HEK293 (cell line): ENCODE results near the gene DOK6.

Experiments
- CTCF ChIA-PET: fragments of 350-600 bp; formaldehyde crosslinking; extraction: SDS; loops from one replicate; lab custom pipeline; 2021; ENCODE audit warnings: antibody characterized with exemption; lab: Yijun Ruan, JAX
- POLR2A ChIA-PET: fragments of 300-600 bp; formaldehyde crosslinking; extraction: SDS; loops from one replicate; lab custom pipeline; 2020; ENCODE audit warnings: antibody characterized with exemption, inconsistent platforms; lab: Yijun Ruan, JAX
- H3K27ac ChIP-seq: fragments of 200-500 bp; sonication (Bioruptor generic); 2 replicates; pipeline ENCODE4 v1.5.1; 2014; ENCODE audit warnings: low read depth, low read length, control low read depth, inconsistent platforms; ENCODE audit errors: extremely low read depth
- H3K36me3 ChIP-seq, 2 experiments: fragments of 200-500 bp in 1 of 2; sonication (Bioruptor generic) in 1 of 2; 1 replicate in 1 of 2; 2 replicates in 1 of 2; pipeline ENCODE4 v1.5.1; 2014 to 2017; ENCODE audit warnings: inconsistent platforms in 2 of 2, low read length in 2 of 2; ENCODE audit not compliant: control insufficient read depth in 2 of 2, insufficient read depth in 1 of 2
- H3K4me1 ChIP-seq: fragments of 200-500 bp; sonication (Bioruptor generic); 2 replicates; pipeline ENCODE4 v1.5.1; 2014; ENCODE audit warnings: mild to moderate bottlenecking, low read length, inconsistent platforms; ENCODE audit not compliant: control insufficient read depth, insufficient read depth
- H3K4me3 ChIP-seq: 2 replicates; pipeline ENCODE4 v1.5.1; 2011; ENCODE audit warnings: low read depth, mild to moderate bottlenecking, control low read depth, low read length, moderate library complexity
- H3K9me3 ChIP-seq: fragments of 200-500 bp; sonication (Bioruptor generic); 2 replicates; pipeline ENCODE4 v1.5.1; 2014; ENCODE audit warnings: low read depth, low read length, inconsistent platforms; ENCODE audit not compliant: control insufficient read depth, insufficient read depth
- HIC1 ChIP-seq: fragments of 450-650 bp; formaldehyde crosslinking; IDR thresholded peaks from 2 replicates; pipeline ENCODE4 v1.5.1; 2016; ENCODE audit warnings: missing biosample characterization, missing genetic modification characterization
- PRDM1 ChIP-seq: fragments of 450-650 bp; formaldehyde crosslinking; IDR thresholded peaks from 2 replicates; pipeline ENCODE4; 2016; ENCODE audit warnings: missing biosample characterization, missing genetic modification characterization
- SCRT2 ChIP-seq: fragments of 450-650 bp; formaldehyde crosslinking; IDR thresholded peaks from 2 replicates; pipeline ENCODE4 v1.5.1; 2016; ENCODE audit warnings: missing biosample characterization, missing genetic modification characterization
- SETDB1 ChIP-seq: IDR thresholded peaks from one replicate; pipeline ENCODE4 v1.6.1; 2017; ENCODE audit warnings: mild to moderate bottlenecking, low read length, moderate library complexity, mixed read lengths; ENCODE audit not compliant: insufficient read length
- SP3 ChIP-seq: fragments of 450-650 bp; formaldehyde crosslinking; IDR thresholded peaks from 2 replicates; pipeline ENCODE4 v1.5.1; 2016; ENCODE audit warnings: missing biosample characterization, missing genetic modification characterization
- TRIM28 ChIP-seq: IDR thresholded peaks from 2 replicates; pipeline ENCODE4 v1.6.1; 2011; ENCODE audit warnings: low read length, control low read depth, borderline replicate concordance
- YY2 ChIP-seq: fragments of 450-650 bp; formaldehyde crosslinking; IDR thresholded peaks from 2 replicates; pipeline ENCODE4 v1.5.1; 2016; ENCODE audit warnings: missing biosample characterization, missing genetic modification characterization
- ZFP37 ChIP-seq: fragments of 450-650 bp; formaldehyde crosslinking; IDR thresholded peaks from 2 replicates; pipeline ENCODE4 v1.5.1; 2016; ENCODE audit warnings: missing biosample characterization, missing genetic modification characterization
- ZNF10 ChIP-seq: fragments of 450-650 bp; formaldehyde crosslinking; IDR thresholded peaks from 2 replicates; pipeline ENCODE4 v1.5.1; 2017; ENCODE audit warnings: missing biosample characterization, missing genetic modification characterization
- ZNF112 ChIP-seq: fragments of 450-650 bp; formaldehyde crosslinking; IDR thresholded peaks from 2 replicates; pipeline ENCODE4 v1.5.0; 2017; ENCODE audit warnings: missing biosample characterization, missing genetic modification characterization
- ZNF132 ChIP-seq: fragments of 450-650 bp; formaldehyde crosslinking; IDR thresholded peaks from 2 replicates; pipeline ENCODE4 v1.5.1; 2017; ENCODE audit warnings: missing biosample characterization, missing genetic modification characterization, borderline replicate concordance
- ZNF19 ChIP-seq: fragments of 450-650 bp; formaldehyde crosslinking; IDR thresholded peaks from 2 replicates; pipeline ENCODE4; 2016; ENCODE audit warnings: missing biosample characterization, missing genetic modification characterization, low read depth
- ZNF211 ChIP-seq: fragments of 450-650 bp; formaldehyde crosslinking; IDR thresholded peaks from 2 replicates; pipeline ENCODE4 v1.5.1; 2016; ENCODE audit warnings: low read depth, missing biosample characterization, missing genetic modification characterization
- ZNF214 ChIP-seq: fragments of 450-650 bp; formaldehyde crosslinking; IDR thresholded peaks from 2 replicates; pipeline ENCODE4 v1.5.1; 2017; ENCODE audit warnings: missing biosample characterization, mild to moderate bottlenecking, missing genetic modification characterization, borderline replicate concordance
- ZNF24 ChIP-seq: fragments of 450-650 bp; formaldehyde crosslinking; IDR thresholded peaks from 2 replicates; pipeline ENCODE4 v1.5.1; 2016; ENCODE audit warnings: missing biosample characterization, missing genetic modification characterization
- ZNF354C ChIP-seq: fragments of 450-650 bp; formaldehyde crosslinking; IDR thresholded peaks from 2 replicates; pipeline ENCODE4 v1.5.1; 2016; ENCODE audit warnings: missing biosample characterization, missing genetic modification characterization, low read depth, borderline replicate concordance
- ZNF362 ChIP-seq: fragments of 450-650 bp; formaldehyde crosslinking; IDR thresholded peaks from 2 replicates; pipeline ENCODE4 v1.5.1; 2016; ENCODE audit warnings: missing biosample characterization, missing genetic modification characterization
- ZNF433 ChIP-seq: fragments of 450-650 bp; formaldehyde crosslinking; IDR thresholded peaks from 2 replicates; pipeline ENCODE4 v1.5.1; 2016; ENCODE audit warnings: missing biosample characterization, missing genetic modification characterization, low read depth
- ZNF449 ChIP-seq: fragments of 450-650 bp; formaldehyde crosslinking; IDR thresholded peaks from 2 replicates; pipeline ENCODE4 v1.5.1; 2017; ENCODE audit warnings: missing biosample characterization, mild to moderate bottlenecking, missing genetic modification characterization, moderate library complexity
- ZNF549 ChIP-seq: fragments of 450-650 bp; IDR thresholded peaks from 2 replicates; pipeline ENCODE4 v1.5.1; 2018; ENCODE audit warnings: missing biosample characterization, missing genetic modification characterization, mild to moderate bottlenecking, inconsistent platforms, moderate library complexity
- ZNF571 ChIP-seq: fragments of 450-650 bp; formaldehyde crosslinking; IDR thresholded peaks from 2 replicates; pipeline ENCODE4 v1.5.0; 2017; ENCODE audit warnings: missing biosample characterization, missing genetic modification characterization
- ZNF658 ChIP-seq: fragments of 450-650 bp; formaldehyde crosslinking; IDR thresholded peaks from 2 replicates; pipeline ENCODE4; 2016; ENCODE audit warnings: missing biosample characterization, missing genetic modification characterization
- ZNF664 ChIP-seq: fragments of 450-650 bp; formaldehyde crosslinking; IDR thresholded peaks from 2 replicates; pipeline ENCODE4 v1.5.1; 2016; ENCODE audit warnings: missing biosample characterization, missing genetic modification characterization
- ZNF670 ChIP-seq: fragments of 450-650 bp; formaldehyde crosslinking; IDR thresholded peaks from 2 replicates; pipeline ENCODE4 v1.5.1; 2016; ENCODE audit warnings: missing biosample characterization, missing genetic modification characterization, low read depth
- ZNF837 ChIP-seq: fragments of 450-650 bp; formaldehyde crosslinking; IDR thresholded peaks from 2 replicates; pipeline ENCODE4 v1.5.1; 2016; ENCODE audit warnings: missing biosample characterization, missing genetic modification characterization
- ZSCAN16 ChIP-seq: fragments of 450-650 bp; formaldehyde crosslinking; IDR thresholded peaks from 2 replicates; pipeline ENCODE4 v1.5.1; 2016; ENCODE audit warnings: missing biosample characterization, missing genetic modification characterization

Gene DOK6

GRCh38 chr18:69889009-69889408 is 488.3 kb downstream of the DOK6 start:
- Histone ChIP-seq H3K36me3 (no peaks in the 10 kb centered on the region), H3K4me3 (no peak overlapping the region), H3K4me1 (no peaks in the 10 kb centered on the region), H3K27ac (no peak overlapping the region), H3K9me3 (no peaks in the 10 kb centered on the region)
- CTCF ChIA-PET = no interaction called here
- POLR2A ChIA-PET = no interaction called here
- TF ChIP-seq ZNF362 (tag by site-specific recombination) (no peak), TRIM28 (no peak), ZNF837 (no peak), ZNF132 (tag by site-specific recombination) (no peak), ZNF112 (tag by site-specific recombination) (no peak), ZNF670 (tag by site-specific recombination) (no peak), SETDB1 (no peak), SP3 (tag by site-specific recombination) (no peak), YY2 (tag by site-specific recombination) (no peak), ZNF449 (tag by site-specific recombination) (no peak), ZNF549 (tag by site-specific recombination) (no peak), ZNF211 (no peak), ZNF354C (no peak), ZNF24 (tag by site-specific recombination) (no peak), ZNF433 (no peak)

GRCh38 chr18:69890558-69890957 is 489.9 kb downstream of the DOK6 start:
- ChIA-PET POLR2A (no interaction called here), CTCF (no interaction called here)
- Histone ChIP-seq H3K4me1 (no peaks in the 10 kb centered on the region), H3K36me3 (no peaks in the 10 kb centered on the region), H3K4me3 (no peak overlapping the region)
- no peak for TF ChIP-seq SCRT2 (tag by site-specific recombination)
- TF ChIP-seq, all 188 proteins: peak for 0
- H3K9me3 ChIP-seq = no peaks in the 10 kb centered on the region
- H3K27ac ChIP-seq = no peak overlapping the region

GRCh38 chr18:69894467-69894866 is 493.8 kb downstream of the DOK6 start:
- POLR2A ChIA-PET = no interaction called here
- TF ChIP-seq ZNF449 (tag by site-specific recombination) = no peak
- no peak for TF ChIP-seq HIC1
- no peak for TF ChIP-seq ZNF658 (tag by site-specific recombination)
- no peak for TF ChIP-seq ZNF214 (tag by site-specific recombination)
- no peak for TF ChIP-seq ZNF10 (tag by site-specific recombination)
- no peak for TF ChIP-seq ZSCAN16 (tag by site-specific recombination)
- no peak for TF ChIP-seq PRDM1 (tag by site-specific recombination)
- no peak for TF ChIP-seq ZNF664 (tag by site-specific recombination)
- no peak for TF ChIP-seq ZNF670 (tag by site-specific recombination)
- no peak for TF ChIP-seq ZNF433
- no peak for TF ChIP-seq ZNF19 (tag by site-specific recombination)
- TF ChIP-seq ZFP37 (tag by site-specific recombination) = no peak
- TF ChIP-seq ZNF571 (tag by site-specific recombination) = no peak
- no peaks in the 10 kb centered on the region for H3K9me3 ChIP-seq
- no peak overlapping the region for H3K4me3 ChIP-seq
- CTCF ChIA-PET = no interaction called here
- no peaks in the 10 kb centered on the region for H3K36me3 ChIP-seq
- H3K27ac ChIP-seq = no peak overlapping the region
- no peaks in the 10 kb centered on the region for H3K4me1 ChIP-seq
